Lower leg skin (tissue), 4 donors: ENCODE results near the gene MAU2. TPM values are rescaled to one million over a fixed set of nuclear protein-coding genes. Genes with fewer than 3 reads are reported as not detected.

Source experiments
- DNase-seq, 2 donors: peaks; one replicate each; pipeline ENCODE4 v3.0.0-alpha.2; 2019; ENCODE audit warnings: low spot score in 2 of 2
- H3K4me3 ChIP-seq: fragments of 200-600 bp; sonication (generic); 2 replicates; pipeline ENCODE4 v1.5.1; 2017; ENCODE audit warnings: mild to moderate bottlenecking, low read depth; ENCODE audit not compliant: poor library complexity, severe bottlenecking
- POLR2A ChIP-seq, 2 donors: fragments of 450-650 bp; IDR thresholded peaks; one replicate each; pipeline ENCODE4 v1.6.1; 2016 to 2017; ENCODE audit warnings: antibody characterized with exemption in 2 of 2, mild to moderate bottlenecking in 1 of 2, moderate library complexity in 1 of 2
- WGBS, 2 donors: methylation state at CpG; one replicate each; pipeline ENCODE4 v1.1.5; 2018; 5-methylcytosine and 5-hydroxymethylcytosine counted together
- intact Hi-C: fragments of 100-400 bp; cut with DNase I; formaldehyde crosslinking; loops from one replicate; pipeline ENCODE4 v1.15.0; 2023; ENCODE audit warnings: low total_unique reads
- total RNA-seq, 4 donors: library from RNA; depleted of rRNA; stranded (reverse); fragments of >200 nt; gene quantifications; one replicate each; pipeline ENCODE4 v1.1.0, GENCODE V29; 2016
- TF ChIP-seq, protein P1 (sequence below), 3 donors: fragments of 450-650 bp; IDR thresholded peaks; one replicate each; pipeline ENCODE4 v1.5.1; 2016; ENCODE audit warnings: antibody characterized with exemption in 3 of 3, mild to moderate bottlenecking in 3 of 3, moderate library complexity in 2 of 3

The MAU2 gene
- total RNA-seq, 4 donors from 2014 or later, result 57.5 to 100 (median 69.8) TPM

DNA sequence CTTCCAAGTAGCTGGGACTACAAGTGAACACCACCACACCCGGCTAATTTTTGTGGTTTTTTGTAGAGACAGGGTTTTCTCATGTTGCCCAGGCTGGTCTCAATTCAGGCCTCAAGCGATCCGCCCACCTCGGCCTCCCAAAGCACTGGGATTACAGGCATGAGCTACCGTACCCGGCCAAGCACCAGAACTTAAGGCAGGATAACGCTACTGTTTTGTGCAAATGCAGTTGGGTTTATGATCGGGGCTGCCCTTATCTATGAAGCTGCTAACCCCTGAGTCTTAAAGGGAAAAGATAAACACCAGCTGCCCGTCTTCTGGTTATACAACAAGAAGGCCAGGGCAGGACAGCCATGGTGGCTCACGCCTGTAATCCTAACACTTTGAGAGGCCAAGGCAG is 34.9 kb upstream of the MAU2 start:
- 95 to 99% methylated on average over 10 of the region's 10 CpGs for WGBS, 2 donors

DNA sequence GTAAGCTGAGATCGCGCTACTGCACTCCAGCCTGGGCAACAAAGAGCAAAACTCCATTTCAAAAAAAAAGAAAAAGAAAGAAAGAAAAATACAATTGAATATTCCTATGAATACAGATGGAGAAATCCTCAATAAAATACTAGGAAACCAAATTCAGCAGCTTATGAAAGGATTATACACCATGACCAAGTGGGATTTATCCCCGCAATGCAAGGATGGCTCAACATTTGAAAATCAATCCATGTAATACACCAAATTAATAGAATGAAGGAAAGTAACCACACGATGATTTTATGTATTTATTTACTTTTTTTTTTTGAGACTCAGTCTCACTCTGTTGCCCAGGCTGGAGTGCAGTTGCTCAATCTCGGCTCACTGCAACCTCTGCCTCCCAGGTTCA is 28.0 kb upstream of the MAU2 start:
- DNase-seq, result no peak
- no peak for TF ChIP-seq POLR2A (IDR thresholded peaks at IDR 0.05)
- TF ChIP-seq, protein P1, sequence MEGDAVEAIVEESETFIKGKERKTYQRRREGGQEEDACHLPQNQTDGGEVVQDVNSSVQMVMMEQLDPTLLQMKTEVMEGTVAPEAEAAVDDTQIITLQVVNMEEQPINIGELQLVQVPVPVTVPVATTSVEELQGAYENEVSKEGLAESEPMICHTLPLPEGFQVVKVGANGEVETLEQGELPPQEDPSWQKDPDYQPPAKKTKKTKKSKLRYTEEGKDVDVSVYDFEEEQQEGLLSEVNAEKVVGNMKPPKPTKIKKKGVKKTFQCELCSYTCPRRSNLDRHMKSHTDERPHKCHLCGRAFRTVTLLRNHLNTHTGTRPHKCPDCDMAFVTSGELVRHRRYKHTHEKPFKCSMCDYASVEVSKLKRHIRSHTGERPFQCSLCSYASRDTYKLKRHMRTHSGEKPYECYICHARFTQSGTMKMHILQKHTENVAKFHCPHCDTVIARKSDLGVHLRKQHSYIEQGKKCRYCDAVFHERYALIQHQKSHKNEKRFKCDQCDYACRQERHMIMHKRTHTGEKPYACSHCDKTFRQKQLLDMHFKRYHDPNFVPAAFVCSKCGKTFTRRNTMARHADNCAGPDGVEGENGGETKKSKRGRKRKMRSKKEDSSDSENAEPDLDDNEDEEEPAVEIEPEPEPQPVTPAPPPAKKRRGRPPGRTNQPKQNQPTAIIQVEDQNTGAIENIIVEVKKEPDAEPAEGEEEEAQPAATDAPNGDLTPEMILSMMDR (IDR thresholded peaks at IDR 0.05), result no peak
- 97 to 98% methylated on average over 5 of the region's 5 CpGs for WGBS, 2 donors
- H3K4me3 ChIP-seq, result no peak overlapping the region
- intact Hi-C loops, result no loop called here

More for the DNA sequence above, 34.9 kb upstream of the MAU2 start:
- no peak overlapping the region for H3K4me3 ChIP-seq
- DNase-seq, result no peak
- no peak for TF ChIP-seq POLR2A (IDR thresholded peaks at IDR 0.05)
- TF ChIP-seq, protein P1 (IDR thresholded peaks at IDR 0.05), result no peak
- intact Hi-C loops, result no loop called here

GRCh38 chr19:19294914-19295313 is 25.7 kb upstream of the MAU2 start:
- intact Hi-C loops, result no loop called here
- H3K4me3 ChIP-seq, result no peak overlapping the region
- WGBS, 2 donors, result 90 to 93% methylated on average over 4 of the region's 4 CpGs
- no peak for DNase-seq
- TF ChIP-seq POLR2A (IDR thresholded peaks at IDR 0.05), result no peak
- TF ChIP-seq, protein P1 (IDR thresholded peaks at IDR 0.05), result no peak

GRCh38 chr19:19296953-19297689 is 23.5 kb upstream of the MAU2 start:
- 91 to 92% methylated on average over 18 to 19 of the region's 19 CpGs for WGBS, 2 donors
- intact Hi-C loops, result no loop called here
- H3K4me3 ChIP-seq, result no peak overlapping the region
- DNase-seq, result no peak
- TF ChIP-seq, protein P1 (IDR thresholded peaks at IDR 0.05), result no peak
- TF ChIP-seq POLR2A (IDR thresholded peaks at IDR 0.05), result no peak

- WGBS, 2 donors, result 62 to 66% methylated on average over 9 of the region's 9 CpGs
- DNase-seq, result no peak
- intact Hi-C loops, result no loop called here
- no peak overlapping the region for H3K4me3 ChIP-seq
- TF ChIP-seq POLR2A (IDR thresholded peaks at IDR 0.05), result no peak
Observed at GRCh38 chr19:19297759-19298158, 22.9 kb upstream of the MAU2 start.

GRCh38 chr19:19300613-19301012 is 20.0 kb upstream of the MAU2 start:
- WGBS, 2 donors, result 95 to 98% methylated on average over 12 of the region's 12 CpGs
- no peak for TF ChIP-seq POLR2A (IDR thresholded peaks at IDR 0.05)
- TF ChIP-seq, protein P1 (IDR thresholded peaks at IDR 0.05), result no peak
- H3K4me3 ChIP-seq, result no peak overlapping the region
- DNase-seq, result no peak
- intact Hi-C loops, result no loop called here
